NCI-H526 (cell line): ENCODE results near the gene FANK1.

Experiments
- DNase-seq, 2 experiments: peaks; one replicate each; lab custom pipeline; 2025; lab: John Stamatoyannopoulos, UW

FANK1 gene, protein sequence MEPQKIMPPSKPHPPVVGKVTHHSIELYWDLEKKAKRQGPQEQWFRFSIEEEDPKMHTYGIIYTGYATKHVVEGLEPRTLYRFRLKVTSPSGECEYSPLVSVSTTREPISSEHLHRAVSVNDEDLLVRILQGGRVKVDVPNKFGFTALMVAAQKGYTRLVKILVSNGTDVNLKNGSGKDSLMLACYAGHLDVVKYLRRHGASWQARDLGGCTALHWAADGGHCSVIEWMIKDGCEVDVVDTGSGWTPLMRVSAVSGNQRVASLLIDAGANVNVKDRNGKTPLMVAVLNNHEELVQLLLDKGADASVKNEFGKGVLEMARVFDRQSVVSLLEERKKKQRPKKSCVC

DNA sequence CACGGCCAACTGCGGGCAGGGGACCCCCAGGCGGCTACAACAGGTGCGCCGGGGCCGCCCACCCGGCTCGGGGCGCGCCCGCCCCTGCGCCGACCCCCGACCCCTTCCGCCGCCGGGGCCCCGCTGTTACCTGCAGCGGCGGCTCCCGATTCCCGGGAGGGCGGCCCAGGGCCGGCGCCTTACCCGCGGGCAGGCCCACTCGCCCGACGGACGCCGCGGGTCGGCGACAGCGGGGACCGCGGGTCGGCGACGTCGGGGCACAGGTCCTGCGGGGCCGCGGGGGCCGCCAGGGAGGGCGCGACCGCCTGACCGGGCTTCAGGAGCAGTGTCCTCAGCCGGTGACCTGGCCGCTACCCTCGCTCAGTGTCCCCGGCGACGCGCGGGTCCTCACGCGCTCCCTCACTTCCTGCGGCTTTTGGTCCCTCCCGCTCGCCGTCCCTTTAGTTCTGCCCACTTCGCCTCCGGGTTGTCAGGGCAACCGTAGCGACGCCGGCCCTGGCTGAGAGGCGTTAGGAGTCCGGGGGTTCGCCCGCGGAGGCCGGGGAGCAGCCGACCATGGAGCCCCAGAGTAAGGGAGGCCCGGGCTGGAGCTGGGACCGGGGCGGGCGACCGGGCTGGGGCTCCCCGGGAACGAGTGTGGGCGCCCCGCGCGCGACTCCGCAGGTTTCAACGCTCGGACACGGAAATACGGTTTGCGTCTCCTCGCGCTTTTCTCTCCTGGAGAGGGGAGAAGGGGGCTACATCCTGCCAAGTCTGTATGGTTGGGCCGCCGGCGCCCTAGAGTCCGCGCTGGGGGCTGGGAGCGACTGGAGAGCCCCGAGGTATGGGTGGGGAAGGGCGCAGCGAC lies at the start of gene FANK1:
TSS of gene FANK1 (plus strand) at position 477 of the 847 bp plus-strand sequence. CDS start at position 556, 79 bp downstream.
- peak in 1 of 2 experiments; percentile 69 for DNase-seq

DNA sequence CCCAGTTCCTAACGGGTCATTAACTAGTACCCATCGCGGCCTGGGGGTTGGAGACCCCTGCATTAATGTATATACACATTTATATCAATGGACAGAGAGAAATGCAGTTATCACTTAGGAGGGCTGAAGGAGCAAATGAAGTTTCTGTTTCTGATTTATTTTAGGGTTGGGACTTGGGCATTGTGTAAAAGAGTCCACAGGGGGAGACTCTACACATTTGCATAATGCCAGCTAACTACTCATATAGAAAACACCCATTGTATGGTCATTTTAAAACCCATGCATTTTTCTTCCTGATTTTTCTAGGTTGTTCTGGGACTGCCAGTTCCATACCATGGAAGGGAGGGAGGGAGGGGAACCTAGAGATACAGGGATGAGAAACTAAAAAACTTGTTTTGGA lies 49.5 kb upstream of the FANK1 start:
- DNase-seq = no peak

DNA sequence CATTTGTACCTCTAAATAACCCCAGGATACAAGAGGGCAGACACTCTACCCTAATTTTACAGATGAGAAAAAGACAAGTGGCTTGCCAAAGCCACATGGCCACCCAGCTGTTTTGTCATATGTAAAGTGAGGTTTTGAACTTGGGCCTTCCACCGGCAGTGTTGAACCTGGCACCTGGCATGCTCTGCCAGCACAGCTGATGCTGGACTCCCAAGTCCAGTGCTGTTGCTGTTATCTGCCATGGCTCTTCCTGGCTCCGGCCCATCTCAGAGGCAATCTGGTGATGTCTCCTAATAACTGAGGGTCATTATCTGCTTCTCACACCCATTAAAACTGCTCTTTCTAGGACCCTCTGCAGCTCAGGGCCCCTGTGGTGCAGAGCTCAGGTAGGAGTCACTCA lies 48.0 kb upstream of the FANK1 start:
- no peak for DNase-seq

DNA sequence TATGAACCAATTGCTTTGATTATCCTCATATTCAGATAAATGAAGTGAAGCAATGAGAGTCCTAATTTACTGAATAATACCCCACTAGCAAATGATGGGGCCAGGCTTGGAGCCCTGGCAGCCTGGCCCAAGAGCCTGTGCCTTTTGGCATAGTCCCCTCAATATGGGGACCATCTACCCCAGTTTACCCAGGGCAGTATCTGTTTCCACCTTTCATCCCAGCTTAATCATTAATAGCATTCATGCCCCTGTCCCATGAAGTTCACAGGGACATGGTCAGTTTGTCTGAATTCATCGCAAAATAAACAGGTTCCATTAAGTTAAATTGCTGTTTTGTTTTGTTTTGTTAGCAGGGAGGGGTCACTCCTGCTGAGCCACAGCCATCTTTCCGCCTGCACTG lies 47.5 kb upstream of the FANK1 start:
- DNase-seq = no peak

DNA sequence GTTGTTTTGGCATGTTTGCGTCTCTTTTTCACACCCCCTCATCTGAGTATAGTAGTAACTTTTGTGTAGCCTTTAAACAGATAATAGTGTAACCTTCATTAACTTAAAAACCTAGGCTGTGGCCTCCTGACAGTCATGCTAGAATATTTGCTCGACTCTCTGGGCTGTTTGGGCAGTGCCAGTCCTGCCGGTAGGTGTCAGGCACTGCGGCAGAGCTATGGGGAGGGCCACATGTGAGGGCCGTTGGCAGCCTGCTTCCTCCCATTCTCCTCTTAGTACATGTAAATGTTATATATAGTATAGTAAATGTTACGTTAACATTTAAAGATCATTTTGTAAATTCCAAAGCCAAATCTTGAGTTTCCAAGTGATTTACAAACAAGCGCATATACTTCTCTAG lies 46.9 kb upstream of the FANK1 start:
- DNase-seq = no peak

DNA sequence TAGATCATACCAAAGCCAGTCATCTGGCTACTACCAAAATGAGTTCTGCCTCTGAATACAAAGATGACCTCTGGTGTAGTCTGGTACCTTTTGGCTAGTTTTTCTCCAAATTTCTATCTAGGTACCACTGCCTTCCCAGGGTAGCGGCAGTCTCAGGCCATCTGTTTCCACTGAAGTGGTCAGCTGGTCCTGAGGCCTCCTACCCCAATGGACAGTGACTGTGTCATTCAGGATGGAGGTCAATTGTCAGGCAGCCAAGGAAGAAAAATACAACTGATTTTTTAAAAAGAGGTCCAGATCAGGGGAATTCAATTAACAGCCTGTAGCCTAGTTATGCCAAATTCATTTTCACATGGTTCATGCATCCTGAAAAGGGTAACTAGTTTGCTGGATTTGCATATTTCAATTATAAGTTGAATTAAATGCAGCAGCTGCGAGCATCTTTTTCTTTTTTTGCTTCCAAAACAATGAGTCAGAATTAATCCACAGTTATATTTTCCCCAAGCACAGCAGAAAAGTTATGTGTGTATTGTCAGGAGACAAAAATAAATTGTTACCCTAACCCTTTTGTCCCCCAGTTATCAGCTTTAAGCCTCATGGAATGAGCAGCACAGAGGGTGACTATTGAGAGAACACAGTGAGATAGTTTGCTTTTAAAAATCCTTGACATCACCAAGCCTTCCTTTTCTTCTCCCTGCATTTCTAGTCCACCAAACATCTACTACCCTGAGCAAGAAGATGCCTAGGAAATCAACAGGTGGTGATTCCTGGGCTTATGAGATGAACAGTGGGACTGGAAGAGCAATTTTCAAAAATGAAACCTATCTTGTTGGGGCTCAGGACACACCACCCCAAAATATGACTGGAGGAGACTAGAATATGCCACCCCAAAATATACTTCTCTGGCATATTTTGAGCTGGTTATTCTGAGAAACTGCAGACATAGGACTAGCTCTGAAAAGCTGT lies 45.3 kb upstream of the FANK1 start:
- no peak for DNase-seq

DNA sequence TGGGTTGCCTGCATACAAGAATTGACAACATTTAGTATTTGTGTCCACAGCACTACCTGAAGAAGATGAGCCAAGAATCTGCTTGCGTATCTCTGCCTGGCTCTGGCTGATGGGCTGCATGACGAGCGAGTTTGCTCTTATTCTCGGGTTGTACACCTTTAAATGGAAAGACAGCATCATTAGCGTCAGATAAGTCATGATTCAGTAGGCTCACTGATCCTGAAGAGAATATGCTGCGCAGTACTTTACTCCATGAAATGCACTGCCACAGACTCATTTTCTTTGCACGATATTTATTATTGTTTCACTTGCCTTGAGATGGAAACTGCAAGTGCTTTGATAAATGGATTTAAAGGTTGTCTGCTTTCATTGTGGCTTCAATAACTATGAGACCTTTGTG lies 43.9 kb upstream of the FANK1 start:
- DNase-seq = no peak

DNA sequence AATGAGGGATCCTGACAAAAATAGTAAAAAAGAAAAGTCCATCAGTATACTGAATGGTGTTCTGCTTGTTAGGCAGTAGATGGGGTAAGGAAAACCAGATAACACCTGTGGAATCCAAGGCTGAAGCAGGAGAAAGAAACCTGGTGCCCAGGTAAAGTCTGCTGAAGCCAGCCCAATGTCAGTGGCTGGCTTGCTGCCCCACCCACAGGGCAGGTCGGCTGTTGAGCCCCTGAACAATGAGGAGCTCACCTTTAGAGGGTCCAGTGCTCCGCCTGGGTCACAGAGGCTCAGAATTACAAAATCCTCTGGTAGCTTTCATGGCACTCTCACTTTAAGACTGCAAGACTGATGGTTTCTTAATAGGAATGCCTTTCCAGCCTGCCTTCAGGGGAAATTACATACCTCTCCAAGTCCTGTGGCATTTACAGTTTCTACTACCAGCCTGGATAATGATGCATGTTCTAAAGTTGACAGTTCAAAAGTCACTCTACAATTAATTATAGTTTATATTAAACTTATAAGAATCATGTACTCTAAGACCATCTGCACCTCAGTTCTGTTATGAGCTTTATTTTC lies 39.1 kb upstream of the FANK1 start:
- no peak for DNase-seq

DNA sequence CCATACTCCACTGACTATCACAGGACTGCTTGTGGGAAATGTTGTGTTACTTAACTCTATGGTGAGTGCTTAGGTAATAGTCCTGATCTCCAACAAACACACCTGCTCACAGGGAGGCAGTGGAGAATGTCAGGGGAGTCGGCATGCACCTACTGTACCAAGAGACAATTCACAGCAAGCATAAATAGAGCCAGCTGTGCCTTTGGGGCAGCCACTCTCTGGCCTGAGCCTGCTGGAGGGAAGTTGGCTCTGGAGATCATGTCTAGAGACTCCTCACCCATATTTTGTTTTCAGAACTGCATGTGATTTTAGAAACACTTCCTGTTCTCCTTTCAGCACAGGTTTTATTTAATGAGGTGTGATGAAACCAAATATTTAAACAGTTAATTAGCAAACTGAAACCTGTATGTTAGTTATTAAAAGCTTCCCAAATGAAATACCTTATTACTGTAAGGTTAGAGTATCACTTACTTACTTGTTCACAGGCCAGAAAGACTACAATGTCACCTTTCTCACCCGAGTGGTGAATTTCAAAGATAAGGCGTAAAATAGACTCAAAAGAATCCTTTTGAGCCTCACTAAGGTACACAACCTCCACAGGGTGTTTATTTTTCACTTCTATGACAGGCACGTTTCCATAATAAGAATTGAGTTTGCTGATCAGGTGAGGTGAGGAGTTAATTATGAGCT lies 37.1 kb upstream of the FANK1 start:
- no peak for DNase-seq

DNA sequence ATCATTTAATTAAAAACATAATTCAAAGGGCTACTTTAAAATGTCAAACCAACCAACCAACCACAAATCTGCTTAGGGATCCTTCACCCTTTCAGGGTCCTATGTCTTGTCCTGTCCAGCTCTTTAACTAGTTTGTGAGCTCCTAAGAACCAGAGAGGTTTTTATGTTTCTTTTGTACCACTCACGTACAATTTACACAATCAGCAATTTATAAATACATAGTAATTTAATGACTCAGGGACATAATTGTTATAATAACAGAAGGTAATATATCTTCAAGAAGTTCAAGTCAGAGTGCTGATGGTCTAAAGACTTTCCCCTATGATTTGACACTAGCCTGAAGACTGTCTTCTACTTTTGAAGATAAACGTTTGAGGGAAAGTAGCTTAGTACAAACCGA lies 31.2 kb upstream of the FANK1 start:
- DNase-seq = no peak

DNA sequence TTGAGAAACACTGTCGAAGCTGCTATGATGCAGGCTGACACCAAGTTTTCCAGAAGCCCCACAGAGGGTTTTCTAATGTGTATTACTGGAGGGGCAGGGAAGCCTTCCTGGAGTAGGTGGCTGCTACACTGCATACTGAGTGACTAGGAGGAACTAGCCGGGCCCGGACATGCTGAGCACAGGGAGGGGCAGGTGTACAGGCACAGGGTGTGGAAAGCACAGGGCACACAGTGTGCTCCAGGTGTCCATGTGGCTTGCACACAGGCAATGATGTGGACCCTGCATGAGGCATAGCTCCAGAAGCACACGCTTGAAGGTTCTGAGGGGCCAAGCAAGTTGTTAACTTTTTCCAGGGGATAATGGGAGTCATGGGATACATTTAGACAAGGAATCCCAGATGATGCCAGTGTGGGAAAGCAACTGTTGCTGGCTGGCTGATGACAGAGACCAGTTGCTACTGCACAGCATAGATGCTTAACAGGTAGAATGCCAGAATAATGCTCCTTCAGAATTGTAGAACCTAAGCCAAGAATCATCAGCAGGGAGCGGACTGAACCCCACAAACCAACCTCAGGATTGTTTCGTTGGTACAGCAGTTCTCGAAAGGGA lies 29.8 kb upstream of the FANK1 start:
- no peak for DNase-seq

DNA sequence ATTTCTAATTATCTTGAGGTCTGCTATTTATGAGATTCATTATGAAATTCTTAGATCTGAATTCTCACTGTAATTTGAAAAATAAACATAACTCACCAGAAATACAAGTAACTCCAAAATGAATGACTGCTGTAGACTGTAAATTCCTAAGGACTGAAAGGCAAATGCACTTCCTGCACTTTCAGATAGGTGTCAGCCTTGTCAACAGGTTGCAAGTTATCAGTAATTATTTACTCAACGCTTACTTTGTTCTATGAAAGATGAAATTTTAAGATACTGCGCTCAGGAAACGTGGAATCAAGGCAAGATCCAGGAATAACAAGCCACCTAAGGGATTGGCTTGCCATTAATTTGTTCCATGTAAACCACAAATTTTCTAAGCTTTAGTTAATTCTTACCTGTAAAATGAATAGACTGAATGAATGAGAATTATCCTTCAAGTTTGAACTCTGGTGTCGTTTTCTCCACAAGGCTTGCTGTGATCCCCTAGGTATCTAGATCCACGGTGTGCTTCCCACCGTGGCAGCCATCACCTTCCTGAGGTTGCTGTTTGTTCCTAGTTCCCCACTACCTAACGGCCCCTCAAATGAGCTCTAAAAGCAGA lies 27.9 kb upstream of the FANK1 start:
- peak in 1 of 2 experiments; percentile 36 for DNase-seq

DNA sequence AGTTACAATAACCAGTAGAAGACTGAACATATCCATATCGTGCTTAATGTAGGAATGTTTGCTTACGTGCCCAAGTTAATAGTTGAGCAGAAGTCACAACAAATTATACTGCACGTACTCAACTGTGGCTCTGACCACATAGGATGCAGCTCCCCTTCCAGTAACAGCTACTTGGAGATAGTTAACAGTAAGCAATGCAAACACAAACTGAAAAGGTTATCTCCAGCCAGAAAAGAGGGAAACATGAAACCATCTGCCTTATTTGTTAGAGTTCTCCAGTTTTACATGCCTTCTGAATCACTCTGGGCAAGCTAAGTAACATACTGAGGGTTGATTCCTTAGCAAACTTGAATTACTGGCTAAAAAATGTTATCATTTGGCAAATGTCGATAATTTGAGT lies 25.0 kb upstream of the FANK1 start:
- DNase-seq = no peak

DNA sequence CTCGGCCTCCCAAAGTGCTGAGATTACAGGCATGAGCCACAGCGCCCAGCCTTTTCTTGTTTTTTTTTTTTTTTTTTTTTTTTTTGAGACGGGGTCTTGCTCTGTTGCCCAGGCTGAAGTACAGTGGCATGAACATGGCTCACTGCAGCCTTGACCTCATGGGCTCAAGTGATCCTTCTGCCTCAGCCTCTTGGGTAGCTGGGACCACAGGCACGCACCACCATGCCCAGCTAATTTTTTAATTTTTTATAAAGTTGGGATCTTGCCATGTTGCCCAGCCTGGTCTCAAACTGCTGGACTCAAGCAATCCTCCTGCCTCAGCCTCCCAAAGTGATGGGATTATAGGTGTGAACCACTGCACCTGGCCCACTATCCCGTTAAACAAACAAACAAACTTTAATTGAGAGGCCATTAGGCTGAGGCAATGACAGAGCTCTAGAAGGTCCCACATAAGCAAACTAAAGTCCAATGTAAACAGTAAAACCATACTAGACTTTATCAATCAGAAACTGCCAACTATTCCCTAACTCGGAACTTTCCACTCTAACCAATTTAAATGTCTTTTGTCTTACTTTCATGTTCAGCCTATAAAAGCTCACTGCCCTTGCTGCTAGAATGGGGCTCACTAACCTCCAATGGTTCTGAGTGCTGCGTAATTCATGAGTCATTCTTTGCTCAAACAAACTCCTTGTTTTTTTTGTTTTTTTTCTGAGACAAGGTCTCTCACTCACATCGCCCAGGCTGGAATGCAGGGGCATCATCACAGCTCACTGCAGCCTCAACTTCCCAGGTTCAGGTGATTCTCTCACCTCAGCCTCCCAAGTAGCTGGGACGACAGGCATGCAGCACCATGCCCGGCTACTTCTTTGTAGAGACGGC lies 17.2 kb upstream of the FANK1 start:
- DNase-seq = no peak

DNA sequence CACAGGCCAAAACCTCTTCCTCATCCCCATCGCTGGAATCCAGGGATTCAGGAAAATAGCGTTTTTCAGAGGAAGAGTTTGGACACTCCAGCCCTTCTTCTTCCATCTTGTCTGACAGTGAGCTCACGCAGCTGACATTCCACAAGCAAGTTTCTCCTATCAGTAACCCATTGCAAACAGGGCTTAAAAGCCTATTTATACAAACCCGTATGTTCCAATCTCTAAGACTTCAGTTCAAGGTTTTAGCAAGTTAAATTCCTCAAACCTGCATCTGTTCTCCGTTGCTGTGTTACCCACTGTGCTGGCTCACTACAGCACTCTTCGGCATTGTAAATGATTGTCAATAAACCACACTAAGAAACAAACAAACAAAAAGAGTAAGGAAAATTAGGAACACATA lies 15.6 kb upstream of the FANK1 start:
- no peak for DNase-seq

DNA sequence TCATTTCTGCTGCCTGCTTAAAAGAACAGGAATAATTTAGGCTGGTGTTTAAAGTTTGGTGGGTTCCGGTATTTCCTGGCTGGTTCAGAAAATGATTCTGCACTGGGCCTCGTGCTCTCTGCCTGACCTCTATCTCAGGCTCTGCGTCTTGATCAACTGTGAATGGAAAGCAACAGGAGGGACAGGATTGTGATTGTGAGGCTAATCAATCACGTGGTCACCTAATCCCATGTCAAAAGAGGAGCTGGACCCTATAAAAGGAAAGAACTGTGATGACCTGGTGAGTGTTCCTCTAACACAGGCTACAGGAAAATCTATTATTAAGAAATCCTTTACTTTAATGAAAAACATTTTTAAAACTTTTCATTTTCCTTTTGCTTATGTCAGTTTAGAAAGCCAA lies 15.2 kb upstream of the FANK1 start, which contains the start of gene DHX32:
TSS of gene DHX32 (minus strand) at position 101 of the 400 bp plus-strand sequence. CDS start 468 bp downstream, outside the sequence.
- DNase-seq = no peak

DNA sequence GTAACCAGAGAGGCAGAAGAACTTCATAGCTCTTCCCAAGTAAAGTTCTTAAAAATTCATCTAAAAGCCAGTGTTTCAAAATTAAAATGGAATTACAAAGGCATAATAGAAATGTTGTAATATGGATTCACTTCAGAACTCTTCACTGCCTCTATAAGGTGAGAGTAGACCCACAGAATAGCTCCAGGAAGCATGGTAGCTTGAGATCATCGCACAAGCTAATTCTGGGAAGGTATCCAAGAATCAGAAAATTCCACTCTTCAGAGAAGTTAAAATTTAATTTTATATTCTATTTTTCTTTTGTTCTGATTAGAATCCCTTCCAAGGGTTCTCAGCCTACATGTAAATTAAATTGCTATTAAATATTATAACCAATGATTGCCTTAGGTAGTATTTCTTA lies 13.8 kb upstream of the FANK1 start:
- DNase-seq = no peak

DNA sequence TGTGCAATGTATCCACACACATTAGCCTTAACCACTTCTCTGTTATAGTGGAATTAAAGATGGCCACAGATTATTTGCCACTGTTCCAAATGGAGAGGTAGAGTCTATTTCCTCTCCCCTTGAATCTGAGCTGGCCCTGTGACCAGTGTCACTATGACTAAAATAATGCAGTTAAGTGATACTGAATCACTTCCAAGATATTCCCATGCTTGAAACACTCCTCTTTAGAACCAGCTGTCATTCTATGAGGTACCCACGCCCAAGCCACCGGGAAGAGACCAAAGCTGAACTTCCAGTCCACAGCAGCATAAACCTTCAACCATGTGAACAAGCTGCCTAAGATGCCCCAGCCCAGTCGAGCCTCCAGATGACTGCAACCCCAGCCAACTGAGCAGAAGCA lies 13.2 kb upstream of the FANK1 start:
- DNase-seq = no peak

DNA sequence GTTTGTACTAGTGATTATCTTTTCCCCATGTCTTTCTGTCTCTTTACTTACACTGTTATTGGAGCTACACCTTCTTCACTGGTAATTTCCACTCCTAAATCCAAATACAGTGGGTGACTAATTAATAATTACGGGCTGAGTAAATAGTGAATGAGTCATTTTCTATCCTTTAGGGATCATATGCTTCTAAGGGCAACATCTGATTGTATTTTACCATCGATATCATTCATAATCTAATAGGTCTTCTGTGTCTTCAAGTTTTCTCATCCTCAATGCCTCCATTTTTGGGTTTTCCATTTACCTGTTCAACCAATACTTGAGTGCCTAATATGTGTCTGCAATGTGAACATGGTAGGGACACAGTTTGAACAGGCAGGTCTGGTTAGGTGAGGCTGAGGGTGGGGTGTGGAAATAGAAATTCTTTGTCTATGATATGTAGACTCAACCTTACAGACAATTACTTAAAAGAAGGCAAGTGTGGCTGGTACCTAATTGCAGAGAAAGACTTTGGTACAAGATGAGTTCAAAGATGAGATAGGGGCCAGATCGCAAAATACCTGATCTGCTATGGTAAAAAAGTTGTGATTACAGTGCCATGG lies 9.4 kb upstream of the FANK1 start:
- no peak for DNase-seq
